BLaER1 treated with 17β-estradiol and CSF1 and Interleukin-3, amounts not matched to agents 10 nM and 100 nM (cell line): Measurements from ENCODE around the gene MAN1B1.

Source experiments
- H3K27ac ChIP-seq, 11 experiments: shearing (Covaris generic); formaldehyde crosslinking; 2 replicates each; pipeline ENCODE4 v1.8.1; 2022
- H3K27me3 ChIP-seq, 11 experiments: shearing (Covaris generic); formaldehyde crosslinking; 2 replicates each; pipeline ENCODE4 v1.8.1; 2022
- H3K36me3 ChIP-seq, 11 experiments: shearing (Covaris generic); formaldehyde crosslinking; 2 replicates each; pipeline ENCODE4 v1.8.1; 2022
- H3K4me1 ChIP-seq, 10 experiments: shearing (Covaris generic); formaldehyde crosslinking; 2 replicates each; pipeline ENCODE4 v1.8.1; 2022
- H3K4me2 ChIP-seq, 11 experiments: shearing (Covaris generic); formaldehyde crosslinking; 2 replicates each; pipeline ENCODE4 v1.8.1; 2022
- H3K4me3 ChIP-seq, 10 experiments: shearing (Covaris generic); formaldehyde crosslinking; 2 replicates each; pipeline ENCODE4 v1.8.1; 2022
- H3K9ac ChIP-seq, 11 experiments: shearing (Covaris generic); formaldehyde crosslinking; 2 replicates each; pipeline ENCODE4 v1.8.1; 2022
- H3K9me3 ChIP-seq, 11 experiments: shearing (Covaris generic); formaldehyde crosslinking; replicated peaks in 1 of 11; 2 replicates each; pipeline ENCODE4 v1.8.1; 2022
- H4K20me1 ChIP-seq, 11 experiments: shearing (Covaris generic); formaldehyde crosslinking; 2 replicates each; pipeline ENCODE4 v1.8.1; 2022
- Cebpa-rat ChIP-seq, 11 experiments: shearing (Covaris generic); IDR thresholded peaks; 2 replicates each; pipeline ENCODE4 v1.8.1; 2022

MAN1B1 gene

DNA sequence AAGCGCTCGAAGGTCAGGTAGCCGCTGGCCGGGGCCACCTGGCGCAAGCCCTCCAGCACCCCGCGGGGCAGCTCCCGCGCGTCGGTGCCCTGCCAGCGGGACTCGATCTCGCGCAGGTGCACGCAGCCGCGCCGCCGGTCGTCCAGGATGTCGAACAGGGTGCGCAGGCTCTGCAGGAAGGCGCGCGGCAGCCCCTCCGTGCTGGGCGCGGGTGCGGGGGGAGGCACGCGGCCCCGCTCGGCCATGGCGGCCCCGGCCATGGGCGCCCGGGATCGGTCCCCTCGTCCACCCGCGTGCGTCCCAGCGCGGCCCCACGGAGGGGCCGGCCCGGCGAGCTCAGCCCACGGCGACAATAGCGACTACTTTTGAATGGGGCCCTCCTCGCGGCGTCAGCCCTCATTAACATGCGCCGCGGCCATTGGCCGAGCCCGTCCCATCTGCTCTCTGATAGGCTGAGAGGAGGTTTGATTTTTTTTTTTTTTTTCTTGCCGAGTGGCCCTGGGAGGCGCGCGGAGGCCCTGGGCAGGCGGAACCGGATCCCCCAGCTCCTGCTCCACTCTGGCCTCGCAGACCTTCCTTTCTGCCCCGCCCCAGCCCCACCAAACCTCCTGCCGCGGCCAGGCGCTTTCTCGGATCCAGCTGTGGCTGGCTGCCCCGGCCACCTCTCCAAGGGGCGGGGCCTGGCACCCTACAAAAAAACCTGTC, 16.4 kb upstream of the MAN1B1 start, which contains the start of gene SAPCD2:
Gene SAPCD2, minus strand, starts transcription at position 357 of the 705 bp plus-strand sequence. Its CDS starts 97 bp downstream, at position 260.
- Histone ChIP-seq H4K20me1 (peaks cover 0 to 49% (median 45%) of the 10 kb centered on the region in 11 experiments; a peak in 18 of 22 replicates), H3K27ac (peak within 1 kb of the TSS in 10 of 11 experiments; percentile 33 to 82 (median 68); a peak in 19 of 22 replicates), H3K4me2 (peak within 1 kb of the TSS; percentile 87 to 100 (median 97)), H3K9me3 (no peaks in the 10 kb centered on the region), H3K4me1 (peaks cover 59 to 85% (median 67%) of the 10 kb centered on the region in 10 experiments), H3K9ac (peak within 1 kb of the TSS; percentile 60 to 84 (median 73)), H3K36me3 (peaks cover 0 to 16% (median 12%) of the 10 kb centered on the region in 11 experiments; a peak in 14 of 22 replicates), H3K27me3 (no peaks in the 10 kb centered on the region), H3K4me3 (peak within 1 kb of the TSS; percentile 53 to 86 (median 73))
- TF ChIP-seq Cebpa-rat (IDR thresholded peaks at IDR 0.05): no peak

GRCh38 chr9:137070906-137071275, 15.9 kb upstream of the MAN1B1 start:
- Histone ChIP-seq H4K20me1 (peaks cover 0 to 43% (median 41%) of the 10 kb centered on the region in 11 experiments; a peak in 18 of 22 replicates), H3K4me1 (peaks cover 65 to 90% (median 73%) of the 10 kb centered on the region in 10 experiments), H3K9me3 (no peaks in the 10 kb centered on the region), H3K9ac (peak overlapping the region; percentile 60 to 84 (median 73)), H3K27ac (peak overlapping the region in 10 of 11 experiments; percentile 33 to 82 (median 67); a peak in 17 of 22 replicates), H3K4me3 (peak overlapping the region; percentile 53 to 86 (median 73)), H3K36me3 (peaks cover 0 to 10% (median 7%) of the 10 kb centered on the region in 11 experiments; a peak in 13 of 22 replicates), H3K4me2 (peak overlapping the region; percentile 87 to 100 (median 97)), H3K27me3 (no peaks in the 10 kb centered on the region)
- TF ChIP-seq Cebpa-rat (IDR thresholded peaks at IDR 0.05): no peak

DNA sequence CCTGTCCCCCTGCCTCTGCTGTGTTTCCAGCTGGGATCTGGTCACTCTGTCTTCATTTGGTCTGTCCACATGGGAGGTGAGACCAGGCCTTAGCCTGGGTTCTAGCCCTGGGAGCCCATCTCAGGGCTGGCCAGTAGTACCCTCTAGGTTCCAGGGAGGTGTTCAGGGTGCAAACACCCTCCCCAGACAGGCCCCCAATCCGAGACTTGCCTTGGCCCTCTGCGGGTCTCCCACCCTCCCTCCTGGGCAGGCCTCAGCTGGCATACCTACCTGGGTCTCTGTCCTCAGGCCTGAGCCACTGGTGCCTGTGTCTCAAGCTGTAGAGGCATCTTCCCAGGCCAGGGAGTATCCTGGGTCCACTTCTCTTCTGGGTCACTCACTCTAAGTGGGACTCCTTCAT, 15.5 kb upstream of the MAN1B1 start:
- peak overlapping the region; percentile 53 to 86 (median 73); a peak in 17 of 20 replicates for H3K4me3 ChIP-seq
- TF ChIP-seq Cebpa-rat (IDR thresholded peaks at IDR 0.05): no peak
- H3K36me3 ChIP-seq: peaks cover 0 to 7% (median 3%) of the 10 kb centered on the region in 11 experiments; a peak in 10 of 22 replicates
- peaks cover 68 to 94% (median 75%) of the 10 kb centered on the region in 10 experiments for H3K4me1 ChIP-seq
- peak overlapping the region in 10 of 11 experiments; percentile 33 to 82 (median 67); a peak in 15 of 22 replicates for H3K27ac ChIP-seq
- peak overlapping the region; percentile 60 to 84 (median 73); a peak in 20 of 22 replicates for H3K9ac ChIP-seq
- H3K4me2 ChIP-seq: peak overlapping the region; percentile 87 to 100 (median 97)
- no peaks in the 10 kb centered on the region for H3K9me3 ChIP-seq
- no peaks in the 10 kb centered on the region for H3K27me3 ChIP-seq
- H4K20me1 ChIP-seq: peaks cover 0 to 39% (median 37%) of the 10 kb centered on the region in 11 experiments; a peak in 18 of 22 replicates

- H3K9me3 ChIP-seq: no peaks in the 10 kb centered on the region
- TF ChIP-seq Cebpa-rat (IDR thresholded peaks at IDR 0.05): no peak
- peaks cover 0 to 9% (median 0%) of the 10 kb centered on the region in 11 experiments; a peak in 8 of 22 replicates for H3K36me3 ChIP-seq
- peak overlapping the region in 4 of 11 experiments; percentile 51 to 80 (median 70); a peak in 8 of 22 replicates for H3K27ac ChIP-seq
- H3K4me1 ChIP-seq: peaks cover 66 to 88% (median 77%) of the 10 kb centered on the region in 10 experiments
- no peak overlapping the region for H3K4me3 ChIP-seq
- H4K20me1 ChIP-seq: peaks cover 9 to 24% (median 20%) of the 10 kb centered on the region in 11 experiments; a peak in 21 of 22 replicates
- peak overlapping the region in 2 of 11 experiments; percentile 25 to 55; a peak in 4 of 22 replicates for H3K9ac ChIP-seq
- no peaks in the 10 kb centered on the region; a peak in 1 of 22 replicates for H3K27me3 ChIP-seq
- H3K4me2 ChIP-seq: peak overlapping the region; percentile 53 to 99 (median 82); a peak in 20 of 22 replicates
Observed at GRCh38 chr9:137073992-137074399, 12.8 kb upstream of the MAN1B1 start.

DNA sequence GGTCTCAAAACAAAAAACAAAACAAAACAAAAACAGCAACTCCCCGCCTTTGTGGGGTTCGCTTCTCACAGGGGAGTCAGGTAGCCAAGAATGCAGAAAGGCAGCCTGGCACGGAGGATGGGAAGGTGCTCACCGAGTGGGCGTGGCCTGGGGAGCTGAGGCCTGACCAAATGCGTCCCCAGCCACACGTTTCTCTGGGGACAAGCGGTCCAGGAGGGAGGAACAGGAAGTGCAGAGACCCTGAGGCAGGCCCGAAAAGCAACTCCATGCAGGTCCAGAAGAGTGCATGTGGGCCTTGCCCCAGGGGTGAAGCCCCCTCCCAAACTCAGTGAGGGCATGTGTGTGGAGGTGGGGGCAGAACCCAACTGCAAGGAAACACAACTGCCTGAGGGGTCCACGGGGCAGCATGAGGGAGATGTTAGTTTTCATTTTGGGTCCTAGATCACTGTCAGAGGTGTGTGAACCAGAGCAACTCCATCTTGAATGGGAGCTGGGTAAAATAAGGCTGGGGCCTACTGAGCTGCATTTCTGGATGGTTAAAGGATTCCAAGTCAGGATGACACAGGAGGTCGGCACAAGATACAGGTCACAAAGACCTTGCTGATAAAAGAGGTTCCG, 12.0 kb upstream of the MAN1B1 start:
- no peaks in the 10 kb centered on the region for H3K9me3 ChIP-seq
- peaks cover 67 to 88% (median 77%) of the 10 kb centered on the region in 10 experiments for H3K4me1 ChIP-seq
- peaks cover 0 to 16% (median 0%) of the 10 kb centered on the region in 11 experiments; a peak in 9 of 22 replicates for H3K36me3 ChIP-seq
- H3K27ac ChIP-seq: peak overlapping the region in 10 of 11 experiments; percentile 12 to 80 (median 66); a peak in 17 of 22 replicates
- no peaks in the 10 kb centered on the region; a peak in 1 of 22 replicates for H3K27me3 ChIP-seq
- TF ChIP-seq Cebpa-rat (IDR thresholded peaks at IDR 0.05): no peak
- no peak overlapping the region for H3K4me3 ChIP-seq
- peak overlapping the region; percentile 49 to 99 (median 77) for H3K4me2 ChIP-seq
- H3K9ac ChIP-seq: peak overlapping the region in 8 of 11 experiments; percentile 3 to 58 (median 40); a peak in 12 of 22 replicates
- H4K20me1 ChIP-seq: peaks cover 10 to 24% (median 19%) of the 10 kb centered on the region in 11 experiments

DNA sequence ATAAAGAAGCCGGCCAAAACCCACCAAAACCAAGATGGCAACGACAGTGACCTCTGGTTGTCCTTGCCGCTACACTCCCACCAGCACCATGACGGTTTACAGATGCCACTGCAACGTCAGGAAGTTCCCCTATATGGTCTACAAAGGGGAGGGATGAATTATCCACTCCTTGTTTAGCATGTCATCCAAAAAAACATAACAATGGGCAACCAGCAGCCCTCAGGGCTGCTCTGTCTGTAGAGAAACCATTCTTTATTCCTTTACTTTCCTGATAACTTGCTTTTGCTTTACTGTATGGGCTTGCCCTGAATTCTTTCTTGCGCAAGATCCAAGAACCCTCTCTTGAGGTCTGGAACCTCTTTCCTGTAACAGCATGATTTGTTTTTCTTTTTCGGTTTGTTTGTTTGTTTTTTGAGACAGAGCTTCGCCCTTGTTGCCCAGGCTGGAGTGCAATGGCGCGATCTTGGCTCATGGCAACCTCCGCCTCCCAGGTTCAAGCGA, 11.5 kb upstream of the MAN1B1 start:
- H3K27ac ChIP-seq: peak overlapping the region in 10 of 11 experiments; percentile 12 to 80 (median 66); a peak in 16 of 22 replicates
- H3K9me3 ChIP-seq: no peaks in the 10 kb centered on the region
- H3K4me1 ChIP-seq: peaks cover 72 to 90% (median 79%) of the 10 kb centered on the region in 10 experiments
- no peak overlapping the region; a peak in 1 of 20 replicates for H3K4me3 ChIP-seq
- TF ChIP-seq Cebpa-rat (IDR thresholded peaks at IDR 0.05): peak in 10 of 11 experiments; percentile 31 to 87 (median 74); a peak in 15 of 22 replicates
- H3K4me2 ChIP-seq: peak overlapping the region; percentile 49 to 99 (median 77)
- H4K20me1 ChIP-seq: peaks cover 12 to 25% (median 22%) of the 10 kb centered on the region in 11 experiments; a peak in 18 of 22 replicates
- H3K9ac ChIP-seq: peak overlapping the region in 8 of 11 experiments; percentile 3 to 58 (median 40); a peak in 11 of 22 replicates
- H3K27me3 ChIP-seq: no peaks in the 10 kb centered on the region; a peak in 1 of 22 replicates
- H3K36me3 ChIP-seq: peaks cover 0 to 22% (median 0%) of the 10 kb centered on the region in 11 experiments; a peak in 10 of 22 replicates

DNA sequence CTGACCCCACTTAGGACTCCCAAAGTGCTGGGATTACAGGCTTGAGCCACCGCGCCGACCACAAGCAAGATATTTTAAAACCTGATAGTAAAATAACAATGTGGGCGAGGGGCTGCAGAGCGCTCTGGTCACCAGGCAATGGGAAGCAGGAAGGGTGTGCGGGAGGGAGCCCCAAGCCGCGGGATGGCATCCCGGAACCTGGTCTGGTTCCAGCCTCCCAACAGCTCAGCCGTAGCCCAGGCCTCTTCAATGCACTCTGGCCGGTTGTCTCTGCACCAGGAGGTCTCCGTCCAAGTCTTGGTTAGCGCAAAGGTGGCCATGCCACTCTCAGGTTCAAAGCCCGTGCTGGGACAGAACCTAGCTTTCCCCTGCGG, 10.2 kb upstream of the MAN1B1 start:
- Histone ChIP-seq H3K4me3 (peak overlapping the region in 2 of 10 experiments; percentile 35 to 96; a peak in 2 of 20 replicates), H3K4me2 (peak overlapping the region; percentile 58 to 99 (median 85)), H3K9ac (peak overlapping the region in 3 of 11 experiments; percentile 23 to 33 (median 31); a peak in 2 of 22 replicates), H3K9me3 (no peaks in the 10 kb centered on the region), H3K4me1 (peaks cover 71 to 90% (median 78%) of the 10 kb centered on the region in 10 experiments), H3K27ac (peak overlapping the region in 3 of 11 experiments; percentile 27 to 44 (median 42); a peak in 4 of 22 replicates), H4K20me1 (peaks cover 22 to 38% (median 34%) of the 10 kb centered on the region in 11 experiments; a peak in 18 of 22 replicates), H3K27me3 (peaks cover 0 to 2% (median 0%) of the 10 kb centered on the region in 11 experiments; a peak in 1 of 22 replicates), H3K36me3 (peaks cover 0 to 35% (median 11%) of the 10 kb centered on the region in 11 experiments; a peak in 14 of 22 replicates)
- no peak for TF ChIP-seq Cebpa-rat (IDR thresholded peaks at IDR 0.05)
